ENCODE data around the gene STK40.

- TF ChIP-seq CTCF (IDR thresholded peaks at IDR 0.05 in 4 of 5, conservative IDR thresholded peaks at IDR 0.05 in 1 of 5) (no peak), POLR2A (IDR thresholded peaks at IDR 0.05) (no peak)
Measured at GRCh38 chr1:36329817-36330216, 55.9 kb downstream of the STK40 start.
